Lower lobe of right lung (tissue), 2 donors: Measurements from ENCODE around the gene MUC5AC. TPM values are rescaled to one million over a fixed set of nuclear protein-coding genes. Genes with fewer than 3 reads are reported as not detected.
"Not testable (repeated sequence)": the region's sequence is repeated elsewhere in the genome, so short reads cannot be mapped to it uniquely, and the experiment has no call there.

Source experiments
- ATAC-seq, 2 donors: fragments of 200-7000 bp; cut with Tn5 transposase; one replicate each; pipeline ENCODE4 v1.9.1; 2020 to 2022; ENCODE audit warnings: mild to moderate bottlenecking in 2 of 2, moderate library complexity in 2 of 2
- DNase-seq: peaks from one replicate; pipeline ENCODE4 v3.0.0-alpha.2; 2020
- H3K27ac ChIP-seq: fragments of 200-600 bp; one replicate; pipeline ENCODE4 v1.8.0; 2022
- H3K27me3 ChIP-seq: fragments of 200-600 bp; one replicate; pipeline ENCODE4 v1.8.0; 2022; ENCODE audit warnings: low read depth
- H3K36me3 ChIP-seq: fragments of 200-600 bp; one replicate; pipeline ENCODE4 v1.8.0; 2022; ENCODE audit warnings: mild to moderate bottlenecking
- H3K4me1 ChIP-seq: fragments of 200-600 bp; one replicate; pipeline ENCODE4 v1.8.0; 2022
- H3K4me3 ChIP-seq: fragments of 200-600 bp; one replicate; pipeline ENCODE4 v1.8.0; 2022; ENCODE audit warnings: mild to moderate bottlenecking
- H3K9me3 ChIP-seq: fragments of 200-600 bp; one replicate; pipeline ENCODE4 v1.8.0; 2022
- CTCF ChIP-seq: fragments of 200-600 bp; IDR thresholded peaks from one replicate; pipeline ENCODE4 v1.8.0; 2022; ENCODE audit warnings: antibody characterized with exemption, mild to moderate bottlenecking
- intact Hi-C: fragments of 100-400 bp; cut with DNase I; formaldehyde crosslinking; loops from one replicate; pipeline ENCODE4 v1.11.0; 2022
- total RNA-seq: library from RNA; stranded (reverse); fragmentation: NEBNext Ultra II Directional; extraction: Animal tissue kit (Norgen Biotek cat#: 25700); gene quantifications from one replicate; pipeline ENCODE4 v1.2.1, GENCODE V29; 2021
- donor health status: DM: no; HTN: yes; CAD: no; lungs with severe emphysema.

MUC5AC gene
- total RNA-seq, 1 donor from 2014 or later = 0.35 TPM

- no peak for TF ChIP-seq CTCF
- Histone ChIP-seq H3K27ac (no peak overlapping the region), H3K9me3 (no peaks in the 10 kb centered on the region), H3K36me3 (no peaks in the 10 kb centered on the region), H3K4me3 (no peak overlapping the region), H3K4me1 (no peaks in the 10 kb centered on the region), H3K27me3 (peaks cover 5% of the 10 kb centered on the region)
- ATAC-seq (peak in 1 of 2 donors; percentile 5), DNase-seq (no peak)
- intact Hi-C loops = no loop called here
Observed at GRCh38 chr11:1181853-1182535, 24.2 kb downstream of the MUC5AC start.

GRCh38 chr11:1184139-1184538 lies 26.4 kb downstream of the MUC5AC start:
- H3K27ac ChIP-seq, H3K4me3 ChIP-seq, H3K27me3 ChIP-seq, ATAC-seq, H3K4me1 ChIP-seq, intact Hi-C loops, DNase-seq, H3K36me3 ChIP-seq, H3K9me3 ChIP-seq: not testable (repeated sequence)

- peak; percentile 19 for DNase-seq
- intact Hi-C loops = not testable (repeated sequence)
Observed at GRCh38 chr11:1188451-1189130, 30.8 kb downstream of the MUC5AC start.

GRCh38 chr11:1189816-1190215 lies 32.1 kb downstream of the MUC5AC start:
- H3K4me3 ChIP-seq, H3K27me3 ChIP-seq, ATAC-seq, H3K9me3 ChIP-seq, H3K36me3 ChIP-seq, H3K27ac ChIP-seq, H3K4me1 ChIP-seq, intact Hi-C loops: not testable (repeated sequence)
- peak; percentile 4 for DNase-seq

More at GRCh38 chr11:1188451-1189130, 30.8 kb downstream of the MUC5AC start:
- H3K4me3 ChIP-seq, H3K27ac ChIP-seq, H3K36me3 ChIP-seq, H3K27me3 ChIP-seq, ATAC-seq, H3K9me3 ChIP-seq, H3K4me1 ChIP-seq: not testable (repeated sequence)

GRCh38 chr11:1191786-1192470 lies 34.2 kb downstream of the MUC5AC start:
- DNase-seq, H3K36me3 ChIP-seq: not testable (repeated sequence)

GRCh38 chr11:1192741-1193325 lies 35.1 kb downstream of the MUC5AC start:
- Histone ChIP-seq H3K4me3 (no peak overlapping the region), H3K9me3 (no peaks in the 10 kb centered on the region), H3K27me3 (peaks cover 22% of the 10 kb centered on the region), H3K27ac (no peak overlapping the region), H3K4me1 (no peaks in the 10 kb centered on the region), H3K36me3 (no peaks in the 10 kb centered on the region)
- intact Hi-C loops = no loop called here
- ATAC-seq = peak in 1 of 2 donors; percentile 13
- DNase-seq = peak; percentile 15
- no peak for TF ChIP-seq CTCF

More at GRCh38 chr11:1191786-1192470, 34.2 kb downstream of the MUC5AC start:
- H3K9me3 ChIP-seq, H3K4me3 ChIP-seq, intact Hi-C loops, ATAC-seq, H3K4me1 ChIP-seq, H3K27ac ChIP-seq: not testable (repeated sequence)
- H3K27me3 ChIP-seq = peaks cover 13% of the 10 kb centered on the region

- Histone ChIP-seq H3K36me3 (no peaks in the 10 kb centered on the region), H3K9me3 (no peaks in the 10 kb centered on the region), H3K4me1 (no peaks in the 10 kb centered on the region), H3K27ac (no peak overlapping the region), H3K4me3 (no peak overlapping the region), H3K27me3 (peaks cover 30% of the 10 kb centered on the region)
- intact Hi-C loops = no loop called here
- DNase-seq (peak; percentile 38), ATAC-seq (peak; percentile 7 to 13)
- TF ChIP-seq CTCF = no peak
Observed at GRCh38 chr11:1193326-1194230, 35.8 kb downstream of the MUC5AC start.
